H9 (cell line): ENCODE data around the gene CPSF6. TPM values are rescaled to one million over a fixed set of nuclear protein-coding genes. Genes with fewer than 3 reads are reported as not detected.
A peak's percentile ranks its signal among the peaks of the same experiment; 100 is the strongest.

Experiments
- DNase-seq: peaks from one replicate; pipeline ENCODE4 v3.0.0-alpha.2; 2017
- H2AFZ ChIP-seq: one replicate; pipeline ENCODE4 v1.6.1; 2013; ENCODE audit warnings: mild to moderate bottlenecking, low read length, control low read depth, moderate library complexity
- H2AK5ac ChIP-seq: 2 replicates; pipeline ENCODE4 v1.6.1; 2013; ENCODE audit warnings: low read length, control low read depth, mixed read lengths; ENCODE audit not compliant: insufficient read length
- H2BK120ac ChIP-seq: one replicate; pipeline ENCODE4 v1.6.1; 2013; ENCODE audit warnings: low read depth, mild to moderate bottlenecking, low read length, control low read depth, inconsistent platforms; ENCODE audit not compliant: poor library complexity, severe bottlenecking
- H2BK12ac ChIP-seq: 2 replicates; pipeline ENCODE4 v1.6.1; 2013; ENCODE audit warnings: low read length, control low read depth, mixed read lengths, low read depth; ENCODE audit not compliant: insufficient read length
- H2BK15ac ChIP-seq: 2 replicates; pipeline ENCODE4 v1.6.1; 2013; ENCODE audit warnings: low read depth, low read length, control low read depth
- H2BK20ac ChIP-seq: one replicate; pipeline ENCODE4 v1.6.1; 2013; ENCODE audit warnings: low read depth, mild to moderate bottlenecking, low read length, control low read depth, inconsistent platforms; ENCODE audit not compliant: poor library complexity, severe bottlenecking
- H2BK5ac ChIP-seq: 2 replicates; pipeline ENCODE4 v1.6.1; 2013; ENCODE audit warnings: low read length, control low read depth, mixed read lengths; ENCODE audit not compliant: insufficient read length
- H3K14ac ChIP-seq: 2 replicates; pipeline ENCODE4 v1.6.1; 2013; ENCODE audit warnings: low read length, control low read depth; ENCODE audit not compliant: insufficient read depth
- H3K18ac ChIP-seq: 2 replicates; pipeline ENCODE4 v1.6.1; 2013; ENCODE audit warnings: low read depth, mild to moderate bottlenecking, mixed read lengths, low read length, control low read depth; ENCODE audit not compliant: insufficient read length
- H3K23ac ChIP-seq: 2 replicates; pipeline ENCODE4 v1.6.1; 2013; ENCODE audit warnings: low read length, control low read depth, mixed read lengths, low read depth; ENCODE audit not compliant: insufficient read length
- H3K23me2 ChIP-seq: 2 replicates; pipeline ENCODE4 v1.6.1; 2013; ENCODE audit warnings: low read depth, mild to moderate bottlenecking, mixed read lengths, low read length, control low read depth; ENCODE audit not compliant: insufficient read length, poor library complexity, severe bottlenecking
- H3K27ac ChIP-seq: 2 replicates; pipeline ENCODE4 v1.5.1; 2013; ENCODE audit warnings: low read length, control low read depth, mixed read lengths, low read depth; ENCODE audit not compliant: insufficient read length
- H3K27me3 ChIP-seq: 2 replicates; pipeline ENCODE4 v1.6.1; 2013; ENCODE audit warnings: low read length, control low read depth, inconsistent platforms; ENCODE audit not compliant: insufficient read depth
- H3K4ac ChIP-seq: 2 replicates; pipeline ENCODE4 v1.6.1; 2013; ENCODE audit warnings: low read depth, mild to moderate bottlenecking, control low read depth, inconsistent platforms, low read length, moderate library complexity
- H3K4me1 ChIP-seq: 2 replicates; pipeline ENCODE4 v1.6.1; 2013; ENCODE audit warnings: low read length, control low read depth, inconsistent platforms; ENCODE audit not compliant: insufficient read depth
- H3K4me2 ChIP-seq: 2 replicates; pipeline ENCODE4 v1.6.1; 2013; ENCODE audit warnings: low read length, control low read depth, mixed read lengths; ENCODE audit not compliant: insufficient read length, insufficient read depth
- H3K56ac ChIP-seq: 2 replicates; pipeline ENCODE4 v1.6.1; 2013; ENCODE audit warnings: low read depth, mild to moderate bottlenecking, mixed read lengths, low read length, control low read depth; ENCODE audit not compliant: insufficient read length
- H3K79me1 ChIP-seq: 2 replicates; pipeline ENCODE4 v1.6.1; 2013; ENCODE audit warnings: low read depth, mild to moderate bottlenecking, moderate library complexity, low read length, control low read depth, inconsistent platforms; ENCODE audit not compliant: insufficient read depth, poor library complexity, severe bottlenecking
- H3K79me2 ChIP-seq: 2 replicates; pipeline ENCODE4 v1.6.1; 2013; ENCODE audit warnings: low read length, control low read depth, inconsistent platforms; ENCODE audit not compliant: insufficient read depth
- H3K9ac ChIP-seq: 2 replicates; pipeline ENCODE4 v1.6.1; 2013; ENCODE audit warnings: low read length, control low read depth, mixed read lengths; ENCODE audit not compliant: insufficient read length; ENCODE audit errors: extremely low read depth
- H3K9me3 ChIP-seq: one replicate; pipeline ENCODE4 v1.6.1; 2013; ENCODE audit warnings: low read depth, low read length, inconsistent platforms; ENCODE audit not compliant: control insufficient read depth
- H3T11ph ChIP-seq: one replicate; pipeline ENCODE4 v1.6.1; 2013; ENCODE audit warnings: mild to moderate bottlenecking, low read length, control low read depth, inconsistent platforms
- H4K20me1 ChIP-seq: one replicate; pipeline ENCODE4 v1.6.1; 2013; ENCODE audit not compliant: control insufficient read depth, insufficient read length, insufficient read depth
- H4K5ac ChIP-seq: 2 replicates; pipeline ENCODE4 v1.6.1; 2013; ENCODE audit warnings: low read depth, mild to moderate bottlenecking, mixed read lengths, low read length, control low read depth; ENCODE audit not compliant: insufficient read length
- H4K8ac ChIP-seq: replicated peaks from 2 replicates; pipeline ENCODE4 v1.6.1; 2013; ENCODE audit warnings: low read length, control low read depth, mixed read lengths, low read depth; ENCODE audit not compliant: insufficient read length
- H4K91ac ChIP-seq: 2 replicates; pipeline ENCODE4 v1.6.1; 2013; ENCODE audit warnings: low read depth, mild to moderate bottlenecking, moderate library complexity, mixed read lengths, low read length, control low read depth; ENCODE audit not compliant: insufficient read length
- H3K27ac Mint-ChIP-seq, 3 experiments: 2 replicates in 2 of 3; 3 replicates in 1 of 3; pipeline ENCODE4 v1.8.0; 2020 to 2021; ENCODE audit warnings: mixed read lengths in 3 of 3, mild to moderate bottlenecking in 1 of 3, moderate library complexity in 1 of 3
- H3K27me3 Mint-ChIP-seq: 2 replicates; pipeline ENCODE4 v1.8.0; 2021; ENCODE audit warnings: low read depth, mild to moderate bottlenecking, moderate library complexity, mixed read lengths
- H3K36me3 Mint-ChIP-seq, 3 experiments: 2 replicates in 2 of 3; 3 replicates in 1 of 3; pipeline ENCODE4 v1.8.0; 2020 to 2021; ENCODE audit warnings: low read depth in 3 of 3, mixed read lengths in 3 of 3; ENCODE audit not compliant: insufficient read depth in 1 of 3
- H3K4me1 Mint-ChIP-seq, 2 experiments: 2 replicates each; pipeline ENCODE4 v1.8.0; 2020; ENCODE audit warnings: mixed read lengths in 2 of 2
- H3K4me3 Mint-ChIP-seq, 2 experiments: 2 replicates in 1 of 2; 3 replicates in 1 of 2; pipeline ENCODE4 v1.8.0; 2020 to 2021; ENCODE audit warnings: mild to moderate bottlenecking in 2 of 2, mixed read lengths in 2 of 2, moderate library complexity in 1 of 2
- H3K9me3 Mint-ChIP-seq, 2 experiments: 2 replicates in 1 of 2; 3 replicates in 1 of 2; pipeline ENCODE4 v1.8.0; 2020; ENCODE audit warnings: mild to moderate bottlenecking in 2 of 2, mixed read lengths in 2 of 2, moderate library complexity in 1 of 2
- WGBS: extraction: QIAGEN DNeasy Blood & Tissue Kit; methylation state at CpG from one replicate; pipeline ENCODE4 v1.1.7; 2013; ENCODE audit warnings: missing lambda C conversion rate, low lambda C conversion rate, mixed read lengths; ENCODE audit not compliant: insufficient read length; ENCODE audit errors: extremely low coverage; 5-methylcytosine and 5-hydroxymethylcytosine counted together
- long read RNA-seq: library from polyadenylated mRNA; unstranded; transcript quantifications from one replicate; pipeline ENCODE4 v2.0.0, GENCODE V29; 2020
- total RNA-seq: library from RNA; stranded (reverse); gene quantifications from 2 replicates; pipeline ENCODE4 v1.2.1, GENCODE V29; 2021
- TF ChIP-seq, protein P1 (sequence below): fragments of 200-600 bp; sonication (generic); conservative IDR thresholded peaks from 3 replicates; pipeline ENCODE4 v1.8.0; 2021; ENCODE audit warnings: antibody characterized with exemption, mild to moderate bottlenecking

The CPSF6 gene, protein sequence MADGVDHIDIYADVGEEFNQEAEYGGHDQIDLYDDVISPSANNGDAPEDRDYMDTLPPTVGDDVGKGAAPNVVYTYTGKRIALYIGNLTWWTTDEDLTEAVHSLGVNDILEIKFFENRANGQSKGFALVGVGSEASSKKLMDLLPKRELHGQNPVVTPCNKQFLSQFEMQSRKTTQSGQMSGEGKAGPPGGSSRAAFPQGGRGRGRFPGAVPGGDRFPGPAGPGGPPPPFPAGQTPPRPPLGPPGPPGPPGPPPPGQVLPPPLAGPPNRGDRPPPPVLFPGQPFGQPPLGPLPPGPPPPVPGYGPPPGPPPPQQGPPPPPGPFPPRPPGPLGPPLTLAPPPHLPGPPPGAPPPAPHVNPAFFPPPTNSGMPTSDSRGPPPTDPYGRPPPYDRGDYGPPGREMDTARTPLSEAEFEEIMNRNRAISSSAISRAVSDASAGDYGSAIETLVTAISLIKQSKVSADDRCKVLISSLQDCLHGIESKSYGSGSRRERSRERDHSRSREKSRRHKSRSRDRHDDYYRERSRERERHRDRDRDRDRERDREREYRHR
- 183 TPM in 2 replicates for total RNA-seq
- long read RNA-seq, full-length matches to known transcripts = 1,160 of 1,594 reads
- long read RNA-seq, partial matches to known transcripts = 56 of 1,594 reads
- long read RNA-seq, other reads (novel, unspliced or antisense) = 378 of 1,594 reads

DNA sequence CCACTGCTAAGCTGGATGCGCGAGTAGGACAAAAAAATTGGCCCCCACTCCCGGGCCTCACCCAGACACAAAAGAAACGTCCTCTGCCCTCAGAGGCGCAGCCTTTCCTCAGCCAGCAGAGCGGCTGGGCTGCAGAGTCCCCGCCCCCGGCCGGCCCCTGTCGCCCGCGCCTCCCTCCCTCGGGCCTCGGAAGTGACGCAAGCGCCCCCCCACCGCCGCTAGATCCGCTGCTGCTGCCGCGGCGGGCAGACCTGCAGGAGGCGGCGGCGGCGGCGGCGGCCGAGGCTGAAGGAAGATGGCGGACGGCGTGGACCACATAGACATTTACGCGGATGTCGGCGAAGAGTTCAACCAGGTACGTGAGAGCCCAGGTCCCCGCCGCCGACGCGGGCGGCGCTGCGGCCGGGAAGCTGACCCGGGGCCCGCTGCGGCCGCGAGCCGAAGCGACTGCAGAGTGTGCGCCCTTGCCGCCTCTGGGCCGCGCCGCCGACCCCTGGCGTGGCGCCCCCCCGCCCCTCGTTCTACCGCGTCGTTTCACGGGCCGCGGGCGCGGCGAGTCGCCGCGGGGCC is at the start of gene CPSF6:
TSS of gene CPSF6 (plus strand) at position 218 of the 570 bp plus-strand sequence. CDS start at position 296, 78 bp downstream.
- H3K27ac Mint-ChIP-seq = peak within 1 kb of the TSS; percentile 99
- Histone ChIP-seq H3K23me2 (peaks cover 9% of the 10 kb centered on the region), H3K79me1 (no peaks in the 10 kb centered on the region), H3K4me1 (peaks cover 5% of the 10 kb centered on the region; the same call in 1 of the 2 replicates), H3K9me3 (no peaks in the 10 kb centered on the region), H2BK5ac (no peak within 1 kb of the TSS), H4K91ac (no peak within 1 kb of the TSS), H2BK12ac (no peak within 1 kb of the TSS), H3K14ac (peak within 1 kb of the TSS; percentile 99), H3K79me2 (peaks cover 36% of the 10 kb centered on the region), H4K20me1 (no peaks in the 10 kb centered on the region), H3K23ac (no peak within 1 kb of the TSS), H3K4me2 (peak within 1 kb of the TSS; percentile 83), H4K5ac (peak within 1 kb of the TSS; percentile 1), H3K27me3 (no peaks in the 10 kb centered on the region), H2AFZ (peak within 1 kb of the TSS; percentile 2), H3K27ac (peak within 1 kb of the TSS; percentile 63), H3K56ac (no peak within 1 kb of the TSS), H3K9ac (peak within 1 kb of the TSS; percentile 94), H2AK5ac (no peak within 1 kb of the TSS), H4K8ac (no peak within 1 kb of the TSS), H2BK120ac (no peak within 1 kb of the TSS), H3K18ac (peak within 1 kb of the TSS; percentile 91), H2BK20ac (no peak within 1 kb of the TSS), H2BK15ac (no peak within 1 kb of the TSS), H3K4ac (no peak within 1 kb of the TSS), H3T11ph (no peak within 1 kb of the TSS)
- DNase-seq = peak; percentile 98
- TF ChIP-seq, protein P1, sequence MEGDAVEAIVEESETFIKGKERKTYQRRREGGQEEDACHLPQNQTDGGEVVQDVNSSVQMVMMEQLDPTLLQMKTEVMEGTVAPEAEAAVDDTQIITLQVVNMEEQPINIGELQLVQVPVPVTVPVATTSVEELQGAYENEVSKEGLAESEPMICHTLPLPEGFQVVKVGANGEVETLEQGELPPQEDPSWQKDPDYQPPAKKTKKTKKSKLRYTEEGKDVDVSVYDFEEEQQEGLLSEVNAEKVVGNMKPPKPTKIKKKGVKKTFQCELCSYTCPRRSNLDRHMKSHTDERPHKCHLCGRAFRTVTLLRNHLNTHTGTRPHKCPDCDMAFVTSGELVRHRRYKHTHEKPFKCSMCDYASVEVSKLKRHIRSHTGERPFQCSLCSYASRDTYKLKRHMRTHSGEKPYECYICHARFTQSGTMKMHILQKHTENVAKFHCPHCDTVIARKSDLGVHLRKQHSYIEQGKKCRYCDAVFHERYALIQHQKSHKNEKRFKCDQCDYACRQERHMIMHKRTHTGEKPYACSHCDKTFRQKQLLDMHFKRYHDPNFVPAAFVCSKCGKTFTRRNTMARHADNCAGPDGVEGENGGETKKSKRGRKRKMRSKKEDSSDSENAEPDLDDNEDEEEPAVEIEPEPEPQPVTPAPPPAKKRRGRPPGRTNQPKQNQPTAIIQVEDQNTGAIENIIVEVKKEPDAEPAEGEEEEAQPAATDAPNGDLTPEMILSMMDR = no peak
- H3K36me3 Mint-ChIP-seq = peaks cover 10 to 18% (median 16%) of the 10 kb centered on the region in 3 experiments
- H3K9me3 Mint-ChIP-seq = peaks cover 0 to 3% of the 10 kb centered on the region in 2 experiments; a peak in 2 of 5 replicates
- peak within 1 kb of the TSS; percentile 93 to 96 for H3K4me3 Mint-ChIP-seq
- WGBS = no CpG with 5 or more reads among the region's 75 CpGs
- peaks cover 4% of the 10 kb centered on the region; the same call in 1 of the 2 replicates for H3K27me3 Mint-ChIP-seq
- H3K4me1 Mint-ChIP-seq = peaks cover 39% of the 10 kb centered on the region in 2 experiments
